ENCODE data around the gene SPATS2.
"Not testable (repeated sequence)": the region's sequence is repeated elsewhere in the genome, so short reads cannot be mapped to it uniquely, and the experiment has no call there.

Gene SPATS2

GRCh38 chr12:49367381-49368239 lies at the start of gene SPATS2:
TSS of gene SPATS2 (plus strand) at chr12:49367462. CDS start at chr12:49461013, 93,551 bp downstream.
- DNase-seq = no peak

DNA sequence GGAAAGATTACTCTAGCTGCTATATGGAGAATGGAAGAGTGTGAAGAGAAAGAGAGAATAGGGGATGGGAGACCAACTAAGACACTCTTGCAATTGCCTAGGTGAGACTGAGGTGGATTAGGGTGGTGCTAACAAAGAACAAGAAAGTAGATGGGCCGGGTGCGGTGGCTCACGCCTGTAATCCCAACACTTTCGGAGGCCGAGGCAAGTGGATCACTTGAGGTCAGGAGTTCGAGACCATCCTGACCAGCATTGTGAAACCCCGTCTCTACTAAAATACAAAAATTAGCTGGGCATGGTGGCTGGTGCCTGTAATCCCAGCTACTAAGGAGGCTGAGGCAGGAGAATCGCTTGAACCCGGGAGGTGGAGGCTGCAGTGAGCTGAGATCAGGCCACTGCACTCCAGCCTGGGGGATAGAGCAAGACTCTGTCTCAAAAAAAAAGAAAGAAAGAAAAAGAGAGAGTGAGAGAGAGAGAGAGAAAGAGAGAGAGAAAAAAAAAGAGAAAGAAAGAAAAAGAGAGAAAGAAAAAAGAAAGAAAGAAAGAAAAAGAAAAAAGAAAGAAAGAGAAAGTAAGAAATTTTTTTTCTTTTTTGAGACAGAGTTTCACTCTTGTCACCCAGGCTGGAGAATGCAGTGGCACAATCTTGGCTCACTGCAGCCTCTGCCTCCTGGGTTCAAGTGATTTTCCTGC lies 46.7 kb upstream of the SPATS2 start:
- not testable (repeated sequence) for DNase-seq

DNA sequence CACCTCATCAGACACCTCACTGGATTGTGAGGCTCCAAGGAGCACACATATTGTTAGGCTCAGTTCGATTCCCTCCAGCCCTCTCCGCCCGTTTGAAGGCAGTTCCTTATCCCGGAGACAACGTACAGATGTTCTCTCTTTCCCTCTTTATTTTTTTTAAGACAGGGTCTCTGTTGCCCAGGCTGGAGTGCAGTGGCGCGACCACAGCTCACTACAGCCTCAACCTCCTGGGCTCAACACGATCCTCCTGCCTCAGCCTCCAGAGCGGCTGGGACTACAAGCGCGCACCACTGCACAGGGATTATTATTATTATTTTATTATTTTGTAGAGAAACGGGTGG lies 44.9 kb upstream of the SPATS2 start:
- no peak for DNase-seq

DNA sequence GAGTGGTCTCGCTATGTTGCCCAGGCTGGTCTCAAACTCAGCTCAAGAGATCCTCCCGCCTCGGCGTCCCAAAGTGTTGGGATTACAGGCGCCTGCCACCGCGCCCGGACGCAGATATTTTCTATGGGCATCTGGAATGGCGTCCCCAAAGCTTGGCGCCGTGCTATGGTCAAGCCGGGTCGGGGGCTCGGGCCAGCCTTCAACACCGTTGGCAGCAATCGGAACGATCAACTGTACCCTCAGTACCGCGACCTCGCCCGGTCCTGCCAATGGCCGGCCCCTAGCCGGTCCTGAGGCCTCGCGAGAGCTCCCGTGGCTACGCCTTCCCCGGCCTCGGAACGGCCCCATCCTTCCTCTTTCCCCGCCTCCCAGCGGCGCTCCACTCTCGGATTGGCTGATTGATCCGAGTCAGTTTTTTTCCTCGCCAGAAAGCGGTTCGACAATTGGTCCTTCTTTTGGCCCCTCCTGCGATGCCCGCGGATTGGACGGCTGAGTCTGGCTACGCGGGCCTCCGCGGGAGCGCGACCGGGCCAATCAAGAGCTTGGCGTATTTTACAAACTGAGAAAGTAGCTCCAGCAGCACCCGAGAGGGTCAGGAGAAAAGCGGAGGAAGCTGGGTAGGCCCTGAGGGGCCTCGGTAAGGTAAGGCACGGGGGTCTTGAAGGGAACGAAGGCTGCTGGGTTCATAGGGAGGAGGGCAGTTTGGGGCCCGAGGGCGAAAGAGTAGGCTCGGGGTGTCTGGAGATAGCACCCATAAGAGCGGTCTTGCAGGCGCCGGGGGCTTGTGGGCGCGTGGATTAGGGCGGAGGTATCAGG lies 44.3 kb upstream of the SPATS2 start, which contains the start of gene TROAP:
Gene TROAP, plus strand, starts transcription at position 548 of the 816 bp plus-strand sequence. CDS start 354 bp downstream, outside the sequence.
- DNase-seq = peak; percentile 93

GRCh38 chr12:49323524-49324097 lies 43.7 kb upstream of the SPATS2 start:
- no peak for DNase-seq

- DNase-seq = no peak
These were observed 41.7 kb upstream of the SPATS2 start for GRCh38 chr12:49325606-49326005.

- DNase-seq = no peak
These were observed 39.9 kb upstream of the SPATS2 start for GRCh38 chr12:49327368-49327767.

GRCh38 chr12:49327887-49328286 lies 39.4 kb upstream of the SPATS2 start:
- DNase-seq = no peak

DNA sequence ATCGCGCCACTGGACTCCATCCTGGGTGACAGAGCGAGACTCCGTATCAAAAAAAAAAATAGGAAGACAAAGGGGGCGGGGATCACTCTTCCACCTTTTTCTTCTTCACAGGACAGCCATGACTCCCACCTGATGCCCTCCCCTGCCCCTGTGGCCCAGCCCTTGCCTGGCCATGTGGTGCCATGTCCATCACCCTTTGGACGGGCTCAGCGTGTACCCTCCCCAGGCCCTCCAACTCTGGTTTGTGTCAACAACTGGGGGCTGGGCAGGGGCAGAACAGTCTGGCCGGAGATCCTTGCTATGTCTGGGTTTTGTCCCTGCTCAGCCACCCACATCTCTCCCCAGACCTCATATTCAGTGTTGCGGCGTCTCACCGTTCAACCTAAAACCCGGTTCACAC lies 38.4 kb upstream of the SPATS2 start:
- DNase-seq = no peak

DNA sequence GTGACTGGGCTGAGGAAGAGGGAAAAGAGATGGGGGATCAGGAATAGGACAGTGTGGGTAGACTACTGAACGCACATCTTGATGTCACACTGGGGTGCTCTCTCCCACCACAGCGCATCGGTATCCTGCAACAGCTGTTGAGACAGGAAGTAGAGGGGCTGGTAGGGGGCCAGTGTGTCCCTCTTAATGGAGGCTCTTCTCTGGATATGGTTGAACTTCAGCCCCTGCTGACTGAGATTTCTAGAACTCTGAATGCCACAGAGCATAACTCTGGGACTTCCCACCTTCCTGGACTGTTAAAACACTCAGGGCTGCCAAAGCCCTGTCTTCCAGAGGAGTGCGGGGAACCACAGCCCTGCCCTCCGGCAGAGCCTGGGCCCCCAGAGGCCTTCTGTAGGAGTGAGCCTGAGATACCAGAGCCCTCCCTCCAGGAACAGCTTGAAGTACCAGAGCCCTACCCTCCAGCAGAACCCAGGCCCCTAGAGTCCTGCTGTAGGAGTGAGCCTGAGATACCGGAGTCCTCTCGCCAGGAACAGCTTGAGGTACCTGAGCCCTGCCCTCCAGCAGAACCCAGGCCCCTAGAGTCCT lies 37.1 kb upstream of the SPATS2 start:
- no peak for DNase-seq

- DNase-seq = no peak
These were observed 36.5 kb upstream of the SPATS2 start for GRCh38 chr12:49330631-49331379.

DNA sequence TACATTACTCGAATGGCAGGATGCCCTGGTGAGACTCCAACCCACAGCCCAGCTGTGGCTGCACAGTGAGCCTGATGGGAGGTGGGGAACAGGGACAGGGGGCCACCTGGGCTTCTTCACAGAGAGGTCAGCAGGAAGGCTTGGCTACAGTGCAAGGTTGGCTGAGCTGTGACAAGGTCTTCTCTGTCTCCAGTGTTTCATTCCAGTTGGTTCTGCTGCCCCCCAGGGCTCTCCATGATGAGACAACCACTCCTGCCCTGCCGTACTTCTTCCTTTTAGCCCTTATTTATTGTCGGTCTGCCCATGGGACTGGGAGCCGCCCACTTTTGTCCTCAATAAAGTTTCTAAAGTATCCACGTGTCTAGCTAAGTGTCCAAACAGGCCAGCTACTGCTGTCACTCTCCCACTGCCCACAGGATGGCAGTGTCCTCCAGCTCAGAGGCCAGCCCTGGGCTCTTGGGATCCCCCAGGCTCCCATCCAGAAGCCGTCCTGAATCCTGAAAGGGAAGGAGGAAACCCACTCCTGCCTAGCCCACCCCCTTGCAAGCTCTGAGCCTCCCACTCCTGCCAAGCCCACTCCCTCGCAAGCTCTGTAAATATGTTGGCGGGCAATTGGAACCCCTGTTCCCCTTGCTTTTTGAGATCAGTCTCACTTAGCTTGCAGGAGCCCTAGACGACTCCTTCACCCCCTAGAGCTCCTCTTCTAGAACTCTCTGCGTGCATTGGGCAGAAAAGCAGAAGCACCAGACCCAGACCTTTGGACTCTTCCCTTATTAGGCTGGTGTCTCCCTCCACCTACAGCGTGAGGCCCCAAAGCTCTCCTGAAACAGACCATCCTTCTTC lies 35.7 kb upstream of the SPATS2 start:
- DNase-seq = peak; percentile 16

DNA sequence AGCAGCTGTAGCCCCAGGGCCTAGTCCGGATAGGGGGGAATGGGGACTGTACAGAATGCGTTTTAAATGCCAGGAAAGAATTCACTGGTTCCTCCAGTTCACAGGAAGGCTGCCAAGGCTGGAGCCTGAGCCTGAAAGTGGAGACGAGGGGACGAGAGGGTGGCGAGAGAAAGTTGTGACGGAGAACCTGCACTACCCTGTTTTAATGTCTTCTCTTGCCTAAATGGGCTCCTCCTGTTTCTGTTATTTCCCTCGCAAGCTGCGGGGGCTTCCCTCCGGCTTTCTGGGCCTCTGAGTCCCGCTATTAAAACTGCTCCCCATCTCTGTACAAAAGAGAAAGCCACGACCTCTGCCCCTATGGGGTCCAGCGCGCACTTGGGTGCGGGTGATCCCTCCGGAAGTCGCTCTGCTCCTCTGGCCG lies 34.8 kb upstream of the SPATS2 start:
- no peak for DNase-seq

GRCh38 chr12:49332891-49333371 lies 34.3 kb upstream of the SPATS2 start:
- DNase-seq = no peak

- not testable (repeated sequence) for DNase-seq
These were observed 33.5 kb upstream of the SPATS2 start for GRCh38 chr12:49333778-49334177.

DNA sequence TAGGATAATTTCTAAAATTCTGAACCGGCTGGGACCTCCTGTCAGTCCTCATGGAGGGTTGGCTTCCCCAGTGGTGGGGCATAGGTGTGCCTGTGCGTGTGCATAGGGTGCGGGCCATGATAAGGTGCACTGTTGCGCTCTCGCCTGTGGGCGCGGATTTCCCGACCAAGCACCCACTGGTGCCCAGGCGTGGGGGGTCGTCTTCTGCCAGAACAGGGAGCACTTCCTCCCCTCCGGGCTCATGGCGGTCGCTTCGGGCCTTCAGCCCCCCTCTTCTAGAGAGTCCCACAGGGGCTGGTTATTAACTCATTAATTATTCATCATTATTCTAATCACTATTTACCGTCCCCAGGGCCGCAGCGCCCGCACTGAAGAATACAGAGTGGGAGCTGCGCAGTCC lies 33.0 kb upstream of the SPATS2 start:
- DNase-seq = no peak

GRCh38 chr12:49334681-49335080 lies 32.6 kb upstream of the SPATS2 start:
- no peak for DNase-seq

- DNase-seq = no peak
These were observed 31.9 kb upstream of the SPATS2 start for GRCh38 chr12:49335118-49335954.

DNA sequence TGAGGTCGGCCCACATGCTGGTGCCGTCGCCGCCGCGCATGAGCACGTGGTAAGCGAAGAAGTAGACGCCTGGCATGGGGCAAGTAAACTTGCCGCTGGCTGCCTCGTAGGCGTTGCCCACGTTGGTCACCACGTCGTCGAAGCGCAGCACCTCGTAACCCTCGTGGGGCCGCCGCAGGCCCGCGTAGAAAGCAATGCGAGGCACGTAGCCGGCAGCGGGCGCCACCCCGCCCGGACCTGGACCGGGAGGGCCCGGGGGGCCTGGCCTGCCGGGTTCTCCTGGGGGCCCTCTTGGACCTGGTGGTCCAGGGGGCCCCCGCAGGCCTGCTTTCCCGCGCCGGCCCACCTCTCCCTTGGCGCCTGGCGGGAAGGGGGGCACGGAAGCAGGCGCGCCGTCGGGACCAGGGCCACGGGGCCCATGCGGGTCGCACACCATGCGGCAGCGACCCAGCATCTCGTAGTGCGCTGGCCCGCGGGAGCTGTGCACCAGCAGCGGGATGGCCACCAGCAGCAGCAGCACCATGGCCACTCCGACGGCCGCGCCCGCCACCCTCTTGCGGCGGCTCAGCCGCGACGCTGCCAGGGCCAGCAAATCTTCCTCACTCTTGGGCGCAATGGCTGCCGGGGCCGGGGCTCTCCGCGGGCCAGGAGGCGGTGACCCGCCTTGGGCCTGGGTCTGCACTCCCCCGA lies 31.2 kb upstream of the SPATS2 start:
- DNase-seq = no peak

Data from stimulated activated CD4-positive, alpha-beta T cell treated with anti-CD3 and anti-CD28 coated beads, Interleukin-4, amount 100 ng/mL, for 1 hour (primary cell).